Rectal smooth muscle tissue (tissue), 1 donor: ENCODE results near the gene MYOC.
A peak's percentile ranks its signal among the peaks of the same experiment; 100 is the strongest.
"Not testable (repeated sequence)": the region's sequence is repeated elsewhere in the genome, so short reads cannot be mapped to it uniquely, and the experiment has no call there.

Source experiments
- H3K27ac ChIP-seq: one replicate; pipeline ENCODE4 v1.7.0; 2013; ENCODE audit warnings: low read depth, low read length, inconsistent platforms
- H3K27me3 ChIP-seq: one replicate; pipeline ENCODE4 v1.7.0; 2013; ENCODE audit warnings: low read length; ENCODE audit not compliant: control insufficient read depth, insufficient read depth
- H3K36me3 ChIP-seq: one replicate; pipeline ENCODE4 v1.7.0; 2013; ENCODE audit warnings: low read length; ENCODE audit not compliant: control insufficient read depth, insufficient read depth
- H3K4me1 ChIP-seq: one replicate; pipeline ENCODE4 v1.7.0; 2013; ENCODE audit warnings: low read length; ENCODE audit not compliant: control insufficient read depth, insufficient read depth
- H3K4me3 ChIP-seq: one replicate; pipeline ENCODE4 v1.7.0; 2013; ENCODE audit warnings: low read length
- H3K9ac ChIP-seq: one replicate; pipeline ENCODE4 v1.7.0; 2013; ENCODE audit warnings: low read length

MYOC gene

DNA sequence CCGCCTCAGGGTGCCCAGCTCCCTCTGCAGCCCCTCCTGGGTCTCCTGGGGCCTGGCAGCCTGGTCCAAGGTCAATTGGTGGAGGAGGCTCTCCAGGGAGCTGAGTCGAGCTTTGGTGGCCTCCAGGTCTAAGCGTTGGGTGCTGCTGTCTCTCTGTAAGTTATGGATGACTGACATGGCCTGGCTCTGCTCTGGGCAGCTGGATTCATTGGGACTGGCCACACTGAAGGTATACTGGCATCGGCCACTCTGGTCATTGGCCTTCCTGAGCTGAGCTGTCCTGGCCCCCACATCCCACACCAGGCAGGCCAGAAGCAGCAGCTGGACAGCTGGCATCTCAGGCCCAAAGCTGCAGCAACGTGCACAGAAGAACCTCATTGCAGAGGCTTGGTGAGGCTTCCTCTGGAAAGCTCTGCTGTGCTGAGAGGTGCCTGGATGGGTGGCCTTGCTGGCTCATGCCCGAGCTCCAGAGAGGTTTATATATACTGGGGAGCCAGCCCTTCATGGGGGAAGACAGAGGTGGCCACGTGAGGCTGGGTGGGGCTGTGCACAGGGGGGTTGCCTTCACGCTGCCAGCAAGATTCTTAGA is at the start of gene MYOC:
TSS of gene MYOC (minus strand) at position 455 of the 589 bp plus-strand sequence. CDS start at position 378, 77 bp downstream.
- H3K36me3 ChIP-seq, result no peaks in the 10 kb centered on the region
- no peak within 1 kb of the TSS for H3K4me3 ChIP-seq
- no peaks in the 10 kb centered on the region for H3K27me3 ChIP-seq
- peak within 1 kb of the TSS; percentile 6 for H3K27ac ChIP-seq
- H3K4me1 ChIP-seq, result peaks cover 18% of the 10 kb centered on the region
- H3K9ac ChIP-seq, result no peak within 1 kb of the TSS

DNA sequence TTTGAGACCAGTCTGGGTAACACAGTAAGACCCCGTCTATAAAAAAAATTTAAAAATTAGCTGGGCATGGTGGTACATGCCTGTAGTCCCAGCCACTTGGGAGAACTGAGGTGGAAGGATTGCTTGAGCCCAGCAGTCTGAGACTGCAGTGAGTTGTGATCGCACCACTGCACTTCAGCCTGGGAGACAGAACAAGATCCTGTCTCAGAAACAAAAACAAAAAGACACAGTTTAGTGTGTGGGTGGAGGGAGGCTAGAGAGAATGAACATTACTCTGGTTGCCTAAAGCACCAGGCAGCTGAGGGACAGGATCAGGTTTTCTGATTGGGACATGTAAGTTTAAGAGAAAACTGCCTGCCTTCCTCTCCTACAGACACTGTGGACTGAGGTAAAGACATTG is 47.0 kb upstream of the MYOC start:
- H3K4me1 ChIP-seq, result no peaks in the 10 kb centered on the region
- no peak overlapping the region for H3K4me3 ChIP-seq
- H3K36me3 ChIP-seq, result no peaks in the 10 kb centered on the region
- no peaks in the 10 kb centered on the region for H3K27me3 ChIP-seq
- H3K9ac ChIP-seq, result no peak overlapping the region
- no peak overlapping the region for H3K27ac ChIP-seq

DNA sequence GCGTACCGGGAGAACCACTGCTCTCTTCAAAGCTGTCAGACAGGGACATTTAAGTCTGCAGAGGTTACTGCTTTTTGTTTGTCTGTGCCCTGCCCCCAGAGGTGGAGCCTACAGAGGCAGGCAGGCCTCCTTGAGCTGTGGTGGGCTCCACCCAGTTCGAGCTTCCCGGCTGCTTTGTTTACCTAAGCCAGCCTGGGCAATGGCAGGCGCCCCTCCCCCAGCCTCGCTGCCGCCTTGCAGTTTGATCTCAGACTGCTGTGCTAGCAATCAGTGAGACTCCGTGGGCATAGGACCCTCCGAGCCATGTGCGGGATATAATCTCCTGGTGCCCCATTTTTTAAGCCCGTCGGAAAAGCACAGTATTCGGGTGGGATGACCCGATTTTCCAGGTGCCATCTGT is 43.3 kb upstream of the MYOC start:
- not testable (repeated sequence) for H3K27me3 ChIP-seq, H3K4me1 ChIP-seq, H3K4me3 ChIP-seq, H3K9ac ChIP-seq, H3K36me3 ChIP-seq, H3K27ac ChIP-seq

DNA sequence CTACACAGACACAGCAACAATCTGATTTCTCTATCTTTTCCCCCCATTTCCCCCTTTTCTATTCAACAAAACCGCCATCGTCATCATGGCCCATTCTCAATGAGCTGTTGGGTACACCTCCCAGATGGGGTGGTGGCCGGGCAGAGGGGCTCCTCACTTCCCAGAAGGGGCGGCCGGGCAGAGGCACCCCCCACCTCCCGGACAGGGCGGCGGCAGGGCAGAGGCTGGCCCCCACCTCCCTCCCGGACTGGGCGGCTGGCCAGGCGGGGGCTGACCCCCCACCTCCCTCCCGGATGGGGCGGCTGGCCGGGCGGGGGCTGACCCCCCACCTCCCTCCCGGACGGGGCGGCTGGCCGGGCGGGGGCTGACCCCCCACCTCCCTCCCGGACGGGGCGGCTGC is 41.1 kb upstream of the MYOC start:
- not testable (repeated sequence) for H3K9ac ChIP-seq, H3K27ac ChIP-seq, H3K4me3 ChIP-seq, H3K27me3 ChIP-seq, H3K4me1 ChIP-seq, H3K36me3 ChIP-seq

DNA sequence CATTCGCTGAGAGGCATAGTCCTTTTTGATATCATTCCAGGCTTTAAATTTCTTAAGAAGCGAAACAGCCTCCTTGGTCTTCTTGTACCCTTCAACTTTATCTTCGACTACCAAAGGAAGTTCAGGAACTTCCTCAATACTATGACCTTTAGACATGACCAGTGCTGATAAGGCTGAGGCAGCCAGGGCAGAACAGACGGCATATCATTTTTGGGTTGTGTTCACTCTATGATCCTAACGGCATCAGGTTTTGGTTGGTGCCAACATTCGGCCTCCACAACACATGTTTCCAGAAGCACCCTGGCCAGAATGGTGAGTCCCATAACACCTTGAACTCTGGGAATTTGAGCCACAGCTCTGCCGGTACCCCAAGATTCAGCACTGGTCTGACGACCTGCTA is 31.4 kb upstream of the MYOC start:
- Histone ChIP-seq H3K27ac (no peak overlapping the region), H3K4me3 (no peak overlapping the region), H3K27me3 (no peaks in the 10 kb centered on the region), H3K36me3 (no peaks in the 10 kb centered on the region), H3K9ac (no peak overlapping the region), H3K4me1 (no peaks in the 10 kb centered on the region)

DNA sequence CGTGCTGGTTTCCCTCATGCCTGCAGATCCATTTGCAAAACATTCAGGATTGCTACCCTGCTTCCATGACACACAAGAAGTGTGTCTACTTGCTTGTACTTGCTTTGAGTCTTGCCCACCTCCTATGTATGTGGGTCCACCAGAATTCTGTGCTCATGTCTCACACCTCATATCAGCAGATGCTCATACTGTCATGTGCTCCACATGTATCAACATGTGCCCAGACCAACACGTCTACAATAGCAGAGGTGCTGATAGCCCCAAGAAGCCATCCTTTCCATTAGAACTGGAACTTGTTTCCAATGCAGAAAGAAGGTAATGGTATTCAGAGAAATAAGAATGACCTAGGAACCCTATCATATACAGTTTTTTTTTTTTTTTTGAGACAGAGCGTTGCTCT is 27.9 kb upstream of the MYOC start:
- H3K4me3 ChIP-seq, result no peak overlapping the region
- H3K4me1 ChIP-seq, result peaks cover 3% of the 10 kb centered on the region
- H3K27me3 ChIP-seq, result no peaks in the 10 kb centered on the region
- H3K27ac ChIP-seq, result no peak overlapping the region
- no peak overlapping the region for H3K9ac ChIP-seq
- no peaks in the 10 kb centered on the region for H3K36me3 ChIP-seq

DNA sequence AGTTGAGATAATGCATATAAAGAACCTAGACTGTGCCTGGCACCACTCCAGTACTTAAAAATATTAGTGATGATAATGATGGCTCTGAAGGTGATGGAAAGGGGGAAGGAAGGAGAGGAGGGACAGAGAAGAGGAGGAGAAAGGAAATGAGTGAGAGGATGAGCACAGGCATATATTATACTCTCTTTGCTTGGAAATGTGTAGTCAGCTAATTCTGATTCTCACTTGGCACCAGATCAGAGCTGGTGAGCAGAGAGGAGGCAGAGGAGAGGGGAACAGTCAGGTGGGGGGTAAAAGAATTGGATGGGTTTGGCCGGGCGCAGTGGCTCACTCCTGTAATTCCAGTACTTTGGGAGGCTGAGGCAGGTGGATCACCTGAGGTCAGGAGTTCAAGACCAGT is 24.3 kb upstream of the MYOC start:
- Histone ChIP-seq H3K4me1 (peaks cover 6% of the 10 kb centered on the region), H3K4me3 (no peak overlapping the region), H3K27ac (no peak overlapping the region), H3K9ac (no peak overlapping the region), H3K36me3 (no peaks in the 10 kb centered on the region), H3K27me3 (no peaks in the 10 kb centered on the region)

DNA sequence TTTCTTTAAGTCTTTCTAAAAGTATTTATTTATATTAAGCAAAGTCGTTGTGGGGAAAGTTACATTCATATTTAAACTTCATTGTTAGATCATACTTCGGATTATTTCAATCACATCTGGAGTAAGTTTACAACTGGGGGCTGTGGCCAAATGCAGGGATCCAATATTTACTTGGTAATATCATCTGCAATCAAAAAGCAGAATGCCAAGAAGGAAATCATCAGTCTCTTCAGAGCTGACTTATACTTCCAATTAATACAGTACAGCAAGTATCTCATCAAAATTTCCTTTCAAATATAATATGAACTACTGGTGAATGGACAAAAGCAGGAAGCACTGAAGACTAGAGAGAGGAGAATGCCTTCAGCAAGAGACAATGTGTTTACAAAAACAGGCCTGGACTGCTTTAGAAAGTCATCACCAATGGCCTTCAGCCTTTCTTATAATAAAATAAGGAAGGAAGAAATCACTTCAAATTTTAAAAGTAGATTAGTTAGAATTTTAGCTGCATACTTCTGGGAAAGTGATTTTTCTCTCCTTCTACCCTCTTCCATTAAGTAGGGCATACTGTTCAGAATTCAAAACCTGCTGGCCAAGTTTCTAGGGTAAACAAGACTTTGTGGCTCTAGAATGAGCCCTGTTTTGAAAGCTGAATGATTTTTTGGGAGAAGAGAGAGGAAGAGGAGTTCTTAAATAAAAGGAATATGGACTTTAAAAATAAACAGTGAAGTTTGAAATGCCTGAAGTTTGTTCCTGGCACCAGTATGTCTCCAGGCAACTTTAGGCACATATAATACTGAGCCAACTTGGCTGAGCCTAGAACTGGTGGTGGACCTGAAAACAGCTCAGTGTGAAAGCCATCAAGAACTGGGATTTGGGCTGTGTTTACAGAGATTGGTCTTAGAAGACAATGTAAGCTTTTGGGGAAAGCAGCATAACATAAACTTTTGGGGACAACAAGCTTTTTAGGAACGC is 22.2 kb upstream of the MYOC start:
- H3K27ac ChIP-seq, result peak overlapping the region; percentile 43

DNA sequence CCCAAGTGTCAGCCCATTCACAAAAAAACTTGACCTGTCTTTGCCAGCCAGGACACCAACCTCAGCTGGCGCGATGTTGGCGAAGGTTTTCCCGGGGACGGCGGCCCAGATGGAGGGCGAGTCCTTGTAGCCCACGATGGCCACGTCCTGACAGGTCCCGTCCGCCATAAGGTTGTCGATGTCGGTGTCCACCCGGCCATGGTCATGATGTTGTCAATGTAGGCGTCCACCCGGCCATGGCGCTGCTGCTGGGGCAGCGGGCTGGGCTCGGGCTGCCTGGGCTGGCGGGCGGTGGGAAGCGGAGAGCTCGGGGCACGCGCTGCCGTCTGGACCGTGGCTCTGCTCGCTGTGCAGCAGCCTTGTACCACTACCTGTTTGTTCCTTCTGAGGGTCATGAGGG is 18.3 kb upstream of the MYOC start:
- no peaks in the 10 kb centered on the region for H3K27me3 ChIP-seq
- no peak overlapping the region for H3K9ac ChIP-seq
- no peak overlapping the region for H3K4me3 ChIP-seq
- H3K36me3 ChIP-seq, result no peaks in the 10 kb centered on the region
- peaks cover 13% of the 10 kb centered on the region for H3K4me1 ChIP-seq
- no peak overlapping the region for H3K27ac ChIP-seq

More for the DNA sequence above, 22.2 kb upstream of the MYOC start:
- Histone ChIP-seq H3K27me3 (no peaks in the 10 kb centered on the region), H3K36me3 (no peaks in the 10 kb centered on the region), H3K4me3 (no peak overlapping the region), H3K9ac (no peak overlapping the region), H3K4me1 (peaks cover 6% of the 10 kb centered on the region)

DNA sequence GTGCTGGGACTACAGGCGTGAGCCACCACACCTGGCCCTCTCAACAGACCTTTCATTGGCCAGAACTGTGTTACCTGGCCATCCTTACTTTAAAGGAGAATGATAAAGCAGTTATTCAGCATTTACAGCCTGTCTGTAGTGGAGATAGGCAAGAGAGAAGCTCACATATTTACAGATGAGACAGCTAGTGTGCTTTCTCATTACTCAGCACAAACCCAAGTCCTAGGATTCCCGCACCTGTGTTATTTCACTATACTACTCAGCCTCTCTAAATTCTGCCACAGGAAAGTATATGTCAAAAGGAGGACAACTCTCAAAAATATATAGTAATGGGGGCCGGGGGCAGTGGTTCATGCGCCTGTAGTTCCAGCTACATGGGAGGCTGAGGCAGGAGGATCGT is 15.9 kb upstream of the MYOC start:
- peaks cover 11% of the 10 kb centered on the region for H3K4me1 ChIP-seq
- H3K9ac ChIP-seq, result no peak overlapping the region
- H3K36me3 ChIP-seq, result no peaks in the 10 kb centered on the region
- H3K4me3 ChIP-seq, result no peak overlapping the region
- H3K27me3 ChIP-seq, result no peaks in the 10 kb centered on the region
- no peak overlapping the region for H3K27ac ChIP-seq

DNA sequence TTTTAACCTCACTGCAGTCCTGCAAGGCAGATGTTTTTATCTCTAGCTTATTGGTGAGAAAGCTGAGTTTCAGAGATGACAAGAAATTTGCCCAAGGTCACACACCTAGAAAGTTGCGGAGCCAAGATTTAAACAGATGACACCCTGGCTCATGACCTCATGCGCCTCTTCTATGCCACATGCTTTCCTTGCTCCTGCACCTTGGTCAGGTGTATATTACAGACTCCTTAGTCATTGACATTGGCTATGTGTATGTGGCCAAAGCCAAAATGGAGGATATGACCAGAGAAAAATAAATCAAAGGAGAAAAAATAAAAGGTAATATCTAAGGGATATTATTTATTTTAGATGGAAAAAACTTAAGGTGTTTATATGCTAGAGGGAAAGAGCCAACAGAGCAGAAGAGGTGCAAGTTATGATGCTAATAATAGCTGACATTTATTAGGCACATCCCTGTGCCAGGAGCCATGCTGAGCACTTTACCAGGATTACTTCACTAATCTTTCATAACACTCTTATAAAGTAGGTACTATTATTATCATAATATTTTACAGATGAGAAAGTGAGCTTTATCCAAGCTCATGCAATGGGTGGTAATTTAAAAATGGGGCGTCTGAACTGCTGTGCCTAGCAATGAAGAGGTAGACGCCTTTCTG is 13.8 kb upstream of the MYOC start:
- no peak overlapping the region for H3K4me3 ChIP-seq
- H3K9ac ChIP-seq, result no peak overlapping the region
- peaks cover 11% of the 10 kb centered on the region for H3K4me1 ChIP-seq
- no peaks in the 10 kb centered on the region for H3K36me3 ChIP-seq
- no peak overlapping the region for H3K27ac ChIP-seq
- no peaks in the 10 kb centered on the region for H3K27me3 ChIP-seq

DNA sequence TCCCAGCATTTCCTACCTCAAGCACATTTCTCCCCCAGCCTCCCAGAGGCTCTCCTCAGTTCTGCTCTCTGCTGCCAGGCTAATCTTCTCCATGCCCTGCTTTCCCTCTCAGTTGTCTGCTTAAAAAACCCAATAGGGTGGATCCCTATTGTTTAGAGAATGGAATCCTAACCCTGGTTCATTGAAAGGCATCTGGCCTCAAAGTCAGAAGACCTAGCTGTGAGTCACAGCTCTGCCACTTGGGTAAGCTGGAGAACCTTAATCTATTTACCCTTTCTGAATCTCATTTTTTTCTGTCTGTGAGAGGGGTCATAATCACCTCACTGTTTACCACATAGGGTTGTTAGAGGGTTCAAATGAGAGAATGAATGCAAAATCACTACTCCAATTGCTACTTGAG is 12.5 kb upstream of the MYOC start:
- Histone ChIP-seq H3K27ac (no peak overlapping the region), H3K36me3 (no peaks in the 10 kb centered on the region), H3K4me3 (no peak overlapping the region), H3K27me3 (no peaks in the 10 kb centered on the region), H3K9ac (no peak overlapping the region), H3K4me1 (peaks cover 11% of the 10 kb centered on the region)
